Measurements from ENCODE around the gene ENSA.

- no peak for TF ChIP-seq POLR2A (IDR thresholded peaks at IDR 0.05; ENCODE audit: low read length)
- TF ChIP-seq GATA1 (IDR thresholded peaks at IDR 0.05; ENCODE audit: low read depth, low read length), result no peak
Observed at GRCh38 chr1:150606463-150607142, 22.8 kb downstream of the ENSA start.
